Activated B cell treated with CpG ODN at 0.5 μM for 24 hours (primary cell): ENCODE measurements around the gene BCKDK. TPM values are rescaled to one million over a fixed set of nuclear protein-coding genes. Genes with fewer than 3 reads are reported as not detected.

Experiments
- ATAC-seq: fragments of 200-7000 bp; cut with Tn5 transposase; one replicate; pipeline ENCODE4 v1.10.0; 2021; ENCODE audit warnings: low read depth, mild to moderate bottlenecking, moderate library complexity
- CTCF ChIA-PET: fragments of 350-600 bp; sonication (Branson Sonifier 250); formaldehyde crosslinking; loops from one replicate; lab custom pipeline; 2021; ENCODE audit warnings: antibody characterized with exemption; lab: Charles Lee
- POLR2A ChIA-PET: fragments of 350-600 bp; sonication (Branson Sonifier 250); formaldehyde crosslinking; loops from one replicate; lab custom pipeline; 2021; ENCODE audit warnings: antibody characterized with exemption; lab: Charles Lee
- DNase-seq: peaks from one replicate; pipeline ENCODE4 v3.0.0; 2022
- H3K27ac Mint-ChIP-seq: one replicate; pipeline ENCODE4 v1.8.0; 2020; ENCODE audit warnings: mixed read lengths
- H3K27me3 Mint-ChIP-seq: one replicate; pipeline ENCODE4 v1.8.0; 2021; ENCODE audit warnings: mixed read lengths
- H3K36me3 Mint-ChIP-seq: one replicate; pipeline ENCODE4 v1.8.0; 2021; ENCODE audit warnings: low read depth, mixed read lengths
- H3K4me1 Mint-ChIP-seq: one replicate; pipeline ENCODE4 v1.8.0; 2021; ENCODE audit warnings: mixed read lengths
- H3K4me3 Mint-ChIP-seq: one replicate; pipeline ENCODE4 v1.8.0; 2020; ENCODE audit warnings: mild to moderate bottlenecking, mixed read lengths
- H3K9me3 Mint-ChIP-seq: one replicate; pipeline ENCODE4 v1.8.0; 2020; ENCODE audit warnings: mixed read lengths
- CTCF ChIP-seq: fragments of 200-600 bp; IDR thresholded peaks from one replicate; pipeline ENCODE4 v1.8.0; 2022; ENCODE audit warnings: antibody characterized with exemption, mild to moderate bottlenecking
- intact Hi-C: fragments of 100-400 bp; cut with micrococcal nuclease; formaldehyde crosslinking; loops from one replicate; pipeline ENCODE4 v1.15.1; 2024
- total RNA-seq: library from RNA; stranded (reverse); gene quantifications from 2 replicates; pipeline ENCODE4 v1.2.3, GENCODE V29; 2022

Gene BCKDK
- total RNA-seq, 1 donor from 2014 or later = 27.3 TPM

- DNase-seq = no peak
- H3K27ac Mint-ChIP-seq = peak overlapping the region; percentile 81
- CTCF ChIA-PET = interaction anchor here (1.9 kb wide), 1 partner anchor 88 kb away, joined by 6 read pairs; the partner anchor contains the start of gene HSD3B7
- no peak for TF ChIP-seq CTCF
- peaks cover 39% of the 10 kb centered on the region for H3K36me3 Mint-ChIP-seq
- no peaks in the 10 kb centered on the region for H3K27me3 Mint-ChIP-seq
- H3K4me1 Mint-ChIP-seq = peaks cover 37% of the 10 kb centered on the region
- intact Hi-C loops = loop anchor here (1.0 to 5.0 kb wide), 2 partner anchors 45 to 370 kb away; partner anchors contain the start of genes KAT8 and ZNF843
- POLR2A ChIA-PET = interaction anchor here (1.8 to 2.9 kb wide), 8 partner anchors 9 to 107 kb away, joined by 6 to 59 read pairs (median 36); partner anchors contain the start of genes FUS, KAT8, STX4 and VKORC1
- H3K4me3 Mint-ChIP-seq = peak overlapping the region; percentile 96
- no peaks in the 10 kb centered on the region for H3K9me3 Mint-ChIP-seq
- ATAC-seq = no peak
Measured at GRCh38 chr16:31072540-31073141, 35.5 kb upstream of the BCKDK start.

- Mint-ChIP-seq H3K9me3 (no peaks in the 10 kb centered on the region), H3K36me3 (peaks cover 46% of the 10 kb centered on the region), H3K27me3 (no peaks in the 10 kb centered on the region), H3K4me3 (peak overlapping the region; percentile 96), H3K4me1 (peaks cover 37% of the 10 kb centered on the region), H3K27ac (peak overlapping the region; percentile 91)
- DNase-seq (peak; percentile 85), ATAC-seq (peak; percentile 56)
- intact Hi-C loops = loop anchor here (1.0 to 5.0 kb wide), 2 partner anchors 44 to 369 kb away; partner anchors contain the start of genes KAT8 and ZNF843
- TF ChIP-seq CTCF = no peak
- ChIA-PET POLR2A (interaction anchor here (0.6 to 2.9 kb wide), 34 partner anchors 9 to 1147 kb away, joined by 3 to 59 read pairs (median 5); partner anchors contain the start of genes ARMC5, FBRS, FUS and KAT8), CTCF (interaction anchor here (1.0 to 1.9 kb wide), 5 partner anchors 69 to 388 kb away, joined by 3 to 8 read pairs (median 3); partner anchors contain the start of genes HSD3B7 and ZNF843)
Measured at GRCh38 chr16:31073142-31073969, 34.8 kb upstream of the BCKDK start.

- ChIA-PET CTCF (interaction anchor here (1.0 to 1.9 kb wide), 5 partner anchors 68 to 387 kb away, joined by 3 to 8 read pairs (median 3); partner anchors contain the start of genes HSD3B7 and ZNF843), POLR2A (interaction anchor here (0.6 to 2.9 kb wide), 36 partner anchors 8 to 1148 kb away, joined by 3 to 59 read pairs (median 5); partner anchors contain the start of genes ARMC5, FBRS, FUS and KAT8)
- H3K4me1 Mint-ChIP-seq = peaks cover 34% of the 10 kb centered on the region
- no peaks in the 10 kb centered on the region for H3K27me3 Mint-ChIP-seq
- peak within 1 kb of the TSS; percentile 91 for H3K27ac Mint-ChIP-seq
- DNase-seq (peak; percentile 86), ATAC-seq (peak; percentile 83)
- peaks cover 54% of the 10 kb centered on the region for H3K36me3 Mint-ChIP-seq
- no peaks in the 10 kb centered on the region for H3K9me3 Mint-ChIP-seq
- intact Hi-C loops = loop anchor here (1.0 to 5.0 kb wide), 13 partner anchors 20 to 547 kb away; partner anchors contain the start of genes ARMC5, CTF1, FBXL19 and FUS
- TF ChIP-seq CTCF = no peak
- H3K4me3 Mint-ChIP-seq = peak within 1 kb of the TSS; percentile 96
Measured at GRCh38 chr16:31073970-31074813, 34.0 kb upstream of the BCKDK start, which contains the start of the genes ZNF646 and ZNF668. Gene ZNF646, plus strand, starts transcription at chr16:31074422. Its CDS starts 1,903 bp downstream, at chr16:31076325. Gene ZNF668, minus strand, starts transcription at chr16:31074240. Its CDS starts 9,781 bp downstream, at chr16:31064459.

- intact Hi-C loops = loop anchor here (1.0 to 5.0 kb wide), 12 partner anchors 20 to 548 kb away; partner anchors contain the start of genes ARMC5, CTF1, FBXL19 and FUS
- peak overlapping the region; percentile 95 for H3K4me3 Mint-ChIP-seq
- H3K4me1 Mint-ChIP-seq = peaks cover 34% of the 10 kb centered on the region
- no peaks in the 10 kb centered on the region for H3K9me3 Mint-ChIP-seq
- peaks cover 60% of the 10 kb centered on the region for H3K36me3 Mint-ChIP-seq
- peak overlapping the region; percentile 91 for H3K27ac Mint-ChIP-seq
- ChIA-PET POLR2A (interaction anchor here (0.7 to 2.9 kb wide), 20 partner anchors 9 to 799 kb away, joined by 3 to 59 read pairs (median 10); partner anchors contain the start of genes ARMC5, FBRS, FUS and KAT8), CTCF (interaction anchor here (1.4 kb wide), 2 partner anchors 68 to 386 kb away, joined by 3 to 8 read pairs; no protein-coding TSS in a partner anchor)
- DNase-seq (no peak), ATAC-seq (no peak)
- H3K27me3 Mint-ChIP-seq = no peaks in the 10 kb centered on the region
- no peak for TF ChIP-seq CTCF
Measured at GRCh38 chr16:31074814-31075183, 33.4 kb upstream of the BCKDK start.
